Kidney tubule cell (primary cell): Measurements from ENCODE around the gene IKZF2.

ENCODE experiments used
- DNase-seq: peaks from one replicate; pipeline ENCODE4 v3.0.0-alpha.2; 2018; ENCODE audit warnings: low spot score

The IKZF2 gene

GRCh38 chr2:213152065-213152794, 818 bp upstream of the IKZF2 start:
- DNase-seq: peak; percentile 60

- DNase-seq: peak; percentile 42
Observed at GRCh38 chr2:213150315-213151097, 906 bp downstream of the IKZF2 start.

GRCh38 chr2:213149949-213150314, 1.5 kb downstream of the IKZF2 start:
- no peak for DNase-seq

- no peak for DNase-seq
Observed at GRCh38 chr2:213149294-213149875, 2.0 kb downstream of the IKZF2 start.

- no peak for DNase-seq
Observed at GRCh38 chr2:213148572-213149261, 2.7 kb downstream of the IKZF2 start.

- DNase-seq: no peak
Observed at GRCh38 chr2:213147538-213147937, 3.9 kb downstream of the IKZF2 start.

- DNase-seq: no peak
Observed at GRCh38 chr2:213145715-213146242, 5.6 kb downstream of the IKZF2 start.

- no peak for DNase-seq
Observed at GRCh38 chr2:213137064-213137463, 14.3 kb downstream of the IKZF2 start.

- no peak for DNase-seq
Observed at GRCh38 chr2:213129311-213129710, 22.1 kb downstream of the IKZF2 start.

- DNase-seq: no peak
Observed at GRCh38 chr2:213125646-213126347, 25.6 kb downstream of the IKZF2 start.

- no peak for DNase-seq
Observed at GRCh38 chr2:213122725-213123124, 28.7 kb downstream of the IKZF2 start.

- no peak for DNase-seq
Observed at GRCh38 chr2:213121690-213122089, 29.7 kb downstream of the IKZF2 start.

- peak; percentile 72 for DNase-seq
Observed at GRCh38 chr2:213119061-213119809, 32.2 kb downstream of the IKZF2 start.

GRCh38 chr2:213108308-213108707, 43.1 kb downstream of the IKZF2 start:
- no peak for DNase-seq

GRCh38 chr2:213107728-213108127, 43.7 kb downstream of the IKZF2 start:
- DNase-seq: no peak

GRCh38 chr2:213105212-213105611, 46.2 kb downstream of the IKZF2 start:
- no peak for DNase-seq

- no peak for DNase-seq
Observed at GRCh38 chr2:213104903-213105202, 46.6 kb downstream of the IKZF2 start.

GRCh38 chr2:213104092-213104902, 47.1 kb downstream of the IKZF2 start:
- no peak for DNase-seq

GRCh38 chr2:213101692-213102460, 49.5 kb downstream of the IKZF2 start:
- no peak for DNase-seq
